ENCODE measurements around the gene SHISA8. TPM values are rescaled to one million over a fixed set of nuclear protein-coding genes. Genes with fewer than 3 reads are reported as not detected.
A peak's percentile ranks its signal among the peaks of the same experiment; 100 is the strongest.

SHISA8 gene
- total RNA-seq, 1 donor from 2014 or later: not detected

GRCh38 chr22:41917903-41918791 is 3.3 kb upstream of the SHISA8 start:
- no peaks in the 10 kb centered on the region for H3K36me3 Mint-ChIP-seq
- peak overlapping the region; percentile 51 for H3K4me3 Mint-ChIP-seq
- peaks cover 7% of the 10 kb centered on the region for H3K4me1 Mint-ChIP-seq
- no peak overlapping the region for H3K27ac Mint-ChIP-seq
- no peak for DNase-seq (ENCODE audit: low spot score in 2 of 2, unreplicated experiment in 2 of 2)
- no peaks in the 10 kb centered on the region for H3K9me3 Mint-ChIP-seq
- H3K27me3 Mint-ChIP-seq (ENCODE audit: low read depth): peaks cover 61% of the 10 kb centered on the region
- TF ChIP-seq CTCF (IDR thresholded peaks at IDR 0.05; ENCODE audit: unreplicated experiment): no peak

DNA sequence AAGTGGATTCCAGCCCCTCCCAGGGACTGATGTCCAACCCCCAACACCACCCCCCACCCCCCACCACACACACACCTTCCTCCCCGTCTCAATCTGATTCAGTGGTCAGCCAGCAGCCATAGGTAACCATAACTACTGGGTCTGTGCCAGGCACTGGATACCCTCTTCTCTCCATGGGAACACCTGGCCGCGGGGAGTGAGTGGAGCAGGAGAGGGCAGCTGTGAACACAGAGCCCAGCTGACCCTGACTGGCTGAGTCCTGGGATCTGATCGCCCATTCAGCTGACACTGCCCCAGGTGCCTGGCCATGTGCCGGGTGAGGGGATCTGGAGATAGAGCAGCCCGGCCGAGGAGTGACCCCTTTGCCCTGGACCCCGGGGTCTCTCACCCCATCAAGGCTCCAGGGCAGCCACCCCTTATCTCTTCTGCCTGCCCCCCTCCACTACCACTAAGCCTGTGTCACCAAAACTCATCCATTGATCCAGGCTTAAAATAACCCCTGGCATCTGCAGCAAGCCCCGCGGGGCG is 2.6 kb upstream of the SHISA8 start:
- H3K4me3 Mint-ChIP-seq: no peak overlapping the region
- H3K27me3 Mint-ChIP-seq (ENCODE audit: low read depth): peaks cover 64% of the 10 kb centered on the region
- no peak for DNase-seq (ENCODE audit: low spot score in 2 of 2, unreplicated experiment in 2 of 2)
- H3K9me3 Mint-ChIP-seq: no peaks in the 10 kb centered on the region
- H3K36me3 Mint-ChIP-seq: no peaks in the 10 kb centered on the region
- peaks cover 7% of the 10 kb centered on the region for H3K4me1 Mint-ChIP-seq
- no peak overlapping the region for H3K27ac Mint-ChIP-seq
- TF ChIP-seq CTCF (IDR thresholded peaks at IDR 0.05; ENCODE audit: unreplicated experiment): no peak

GRCh38 chr22:41916745-41917358 is 2.0 kb upstream of the SHISA8 start:
- Mint-ChIP-seq H3K4me3 (no peak overlapping the region), H3K9me3 (no peaks in the 10 kb centered on the region), H3K4me1 (peaks cover 7% of the 10 kb centered on the region), H3K36me3 (no peaks in the 10 kb centered on the region), H3K27ac (no peak overlapping the region), H3K27me3 (ENCODE audit: low read depth) (peaks cover 67% of the 10 kb centered on the region)
- no peak for DNase-seq (ENCODE audit: low spot score in 2 of 2, unreplicated experiment in 2 of 2)
- no peak for TF ChIP-seq CTCF (IDR thresholded peaks at IDR 0.05; ENCODE audit: unreplicated experiment)

DNA sequence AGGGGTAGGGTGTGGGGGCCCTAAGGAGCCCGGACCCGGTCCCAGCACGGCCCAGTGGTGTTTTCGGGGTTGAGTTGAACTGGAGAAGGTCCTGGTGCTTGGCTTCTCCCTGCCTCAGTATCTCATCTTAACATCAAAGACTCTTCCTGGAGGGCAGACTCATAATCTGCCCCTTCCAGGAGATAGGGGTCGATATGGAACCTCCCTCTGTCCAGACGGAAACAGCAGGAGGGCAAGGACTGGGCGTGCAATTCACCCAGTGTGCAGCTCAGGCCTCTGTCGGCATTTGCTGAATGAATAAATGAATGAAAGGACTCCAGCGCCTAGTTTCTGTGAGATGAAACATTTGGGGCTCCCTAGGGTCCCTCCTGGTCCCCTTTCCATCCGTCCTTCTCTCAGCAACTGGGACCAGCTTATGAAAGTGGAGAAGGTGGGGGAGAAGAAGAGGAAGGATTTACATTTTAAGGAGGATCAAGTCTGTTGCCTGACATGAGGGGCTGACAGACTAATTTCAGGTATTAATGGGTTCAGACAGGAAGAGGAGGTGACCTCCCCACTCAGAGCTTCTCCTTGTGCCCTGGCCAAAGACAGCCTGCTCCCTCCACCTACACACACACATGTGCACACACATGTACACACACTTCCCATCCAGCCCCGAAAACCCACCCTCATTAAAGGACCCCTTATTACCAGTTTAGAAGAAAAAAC is 1.1 kb upstream of the SHISA8 start:
- no peak for TF ChIP-seq CTCF (IDR thresholded peaks at IDR 0.05; ENCODE audit: unreplicated experiment)
- H3K4me3 Mint-ChIP-seq: peak overlapping the region; percentile 31
- H3K9me3 Mint-ChIP-seq: no peaks in the 10 kb centered on the region
- H3K4me1 Mint-ChIP-seq: peaks cover 9% of the 10 kb centered on the region
- H3K36me3 Mint-ChIP-seq: no peaks in the 10 kb centered on the region
- no peak overlapping the region for H3K27ac Mint-ChIP-seq
- no peak for DNase-seq (ENCODE audit: low spot score in 2 of 2, unreplicated experiment in 2 of 2)
- H3K27me3 Mint-ChIP-seq (ENCODE audit: low read depth): peaks cover 76% of the 10 kb centered on the region

DNA sequence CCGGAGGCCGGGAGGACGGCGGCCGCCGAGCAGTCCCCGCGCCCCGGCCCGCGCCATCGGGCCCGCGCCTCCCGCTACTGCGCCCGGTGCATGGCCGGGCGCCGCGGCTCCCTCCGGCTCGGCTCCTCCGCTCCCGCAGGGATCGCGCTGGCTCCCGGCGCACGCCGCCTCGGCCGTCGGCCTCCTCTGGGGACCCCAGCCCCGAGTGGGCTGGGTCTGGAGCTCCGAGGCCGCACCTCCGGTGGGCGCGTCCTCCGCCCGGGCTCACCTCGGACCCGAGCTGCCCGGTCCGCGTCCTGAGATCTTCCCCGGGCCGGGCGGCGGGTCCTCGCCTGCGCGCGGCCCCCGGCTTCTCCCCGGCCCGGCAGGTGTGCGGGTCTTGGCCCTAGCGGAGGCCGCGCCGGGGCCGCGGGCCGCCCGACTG is 251 bp downstream of the SHISA8 start:
- Mint-ChIP-seq H3K27ac (no peak overlapping the region), H3K9me3 (no peaks in the 10 kb centered on the region), H3K36me3 (no peaks in the 10 kb centered on the region), H3K4me1 (peaks cover 7% of the 10 kb centered on the region), H3K27me3 (ENCODE audit: low read depth) (peaks cover 78% of the 10 kb centered on the region), H3K4me3 (no peak overlapping the region)
- no peak for TF ChIP-seq CTCF (IDR thresholded peaks at IDR 0.05; ENCODE audit: unreplicated experiment)
- DNase-seq (ENCODE audit: low spot score in 2 of 2, unreplicated experiment in 2 of 2): no peak
